OCI-LY1 (cell line): ENCODE data around the gene SDHA.

ENCODE experiments used
- CTCF ChIP-seq: fragments of 200-600 bp; sonication (generic), shearing (Covaris generic); IDR thresholded peaks from 2 replicates; pipeline ENCODE4 v1.5.1; 2017; ENCODE audit warnings: mild to moderate bottlenecking, antibody characterized with exemption, low read length, moderate library complexity, mixed read lengths
- EZH2 ChIP-seq: fragments of 200-600 bp; sonication (generic), shearing (Covaris generic); IDR thresholded peaks from 2 replicates; pipeline ENCODE4 v1.8.0; 2017; ENCODE audit warnings: borderline replicate concordance, mixed run types, mild to moderate bottlenecking, antibody characterized with exemption, low read length, moderate library complexity, mixed read lengths

DNA sequence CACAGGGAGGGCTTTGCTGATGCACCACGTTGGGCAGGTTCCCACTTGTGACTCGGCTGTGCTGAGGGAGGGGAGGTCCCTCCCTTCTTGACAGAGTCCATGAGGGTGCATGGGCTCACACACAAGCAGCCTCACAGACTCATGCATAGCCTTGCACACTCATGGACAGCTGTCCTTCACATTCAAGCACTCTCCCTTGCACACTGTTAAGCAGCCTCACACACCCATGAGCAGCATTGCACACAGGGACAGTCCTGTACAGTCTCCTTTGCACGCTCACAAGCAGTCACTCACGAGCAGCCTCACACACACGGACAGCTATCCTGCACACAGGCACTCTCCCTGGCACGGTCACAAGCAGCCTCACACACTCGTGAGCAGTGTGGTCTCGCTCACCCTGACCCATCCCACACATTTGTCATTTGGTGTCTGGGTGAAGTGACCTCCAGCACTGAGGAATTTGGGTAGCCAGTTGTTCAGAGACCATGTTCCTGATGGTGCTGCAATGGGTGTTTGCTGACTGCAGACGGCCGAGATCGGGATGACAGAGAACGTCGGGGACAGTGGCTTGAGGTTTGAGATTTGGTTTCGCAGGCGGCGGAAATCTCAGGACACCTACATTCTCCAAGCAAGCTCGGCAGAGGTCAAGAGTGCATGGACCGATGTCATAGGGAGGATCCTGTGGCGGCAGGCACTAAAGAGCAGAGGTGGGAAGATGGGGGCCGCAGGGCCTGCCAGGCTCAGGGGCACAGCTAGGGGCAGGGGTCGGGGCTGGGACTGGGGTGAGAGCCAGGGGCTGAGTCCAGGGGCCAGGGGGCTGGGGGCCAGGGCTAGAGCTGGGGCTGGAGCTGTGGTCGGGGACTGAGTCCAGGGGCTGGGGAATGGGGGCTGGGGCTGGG lies 44.5 kb upstream of the SDHA start:
- no peak for TF ChIP-seq CTCF
- TF ChIP-seq EZH2: no peak
